A673 (cell line): ENCODE results near the gene MAMSTR. TPM values are rescaled to one million over a fixed set of nuclear protein-coding genes. Genes with fewer than 3 reads are reported as not detected.

Experiments
- BruUV-seq: library from RNA; stranded (reverse); fragments of 400-500 nt; replicated peaks from 2 replicates; lab custom pipeline; 2021; lab: Mats Ljungman, UMichigan
- CTCF ChIA-PET: fragments of 300-600 bp; sonication (Branson Sonifier 250); formaldehyde crosslinking; loops from one replicate; lab custom pipeline; 2022; ENCODE audit warnings: antibody characterized with exemption; lab: Charles Lee
- POLR2A ChIA-PET: fragments of 300-600 bp; sonication (Branson Sonifier 250); formaldehyde crosslinking; loops from one replicate; lab custom pipeline; 2022; ENCODE audit warnings: antibody characterized with exemption; ENCODE audit not compliant: low non-redundant PET; lab: Charles Lee
- DNase-seq: peaks from one replicate; pipeline ENCODE4 v3.0.0-alpha.2; 2015; ENCODE audit warnings: low spot score
- H3K27ac ChIP-seq: fragments of 200-600 bp; sonication (generic); 2 replicates; pipeline ENCODE4 v1.5.1; 2016; ENCODE audit warnings: mixed run types, low read depth, mild to moderate bottlenecking, mixed read lengths, antibody characterized with exemption, low read length; ENCODE audit not compliant: poor library complexity, severe bottlenecking
- H3K27me3 ChIP-seq: fragments of 200-600 bp; sonication (generic); replicated peaks from 2 replicates; pipeline ENCODE4 v1.6.1; 2017; ENCODE audit warnings: mixed run types, low read depth, mild to moderate bottlenecking, mixed read lengths, antibody characterized with exemption, low read length; ENCODE audit not compliant: insufficient read depth, poor library complexity
- H3K36me3 ChIP-seq: fragments of 200-600 bp; sonication (generic); 2 replicates; pipeline ENCODE4 v1.6.1; 2016; ENCODE audit warnings: mixed run types, mild to moderate bottlenecking, mixed read lengths, antibody characterized with exemption, low read length; ENCODE audit not compliant: insufficient read depth, poor library complexity, severe bottlenecking
- H3K4me1 ChIP-seq: fragments of 200-600 bp; sonication (generic); 2 replicates; pipeline ENCODE4 v1.6.1; 2017; ENCODE audit warnings: mixed run types, mild to moderate bottlenecking, mixed read lengths, antibody characterized with exemption, low read length; ENCODE audit not compliant: insufficient read depth, poor library complexity, severe bottlenecking
- H3K4me3 ChIP-seq: fragments of 200-600 bp; sonication (generic); 2 replicates; pipeline ENCODE4 v1.5.1; 2016; ENCODE audit warnings: low read depth, mixed run types, mild to moderate bottlenecking, mixed read lengths, low read length; ENCODE audit not compliant: poor library complexity, severe bottlenecking
- H3K9me3 ChIP-seq: fragments of 200-600 bp; sonication (generic); 2 replicates; pipeline ENCODE4 v1.6.1; 2016; ENCODE audit warnings: mixed run types, low read depth, mild to moderate bottlenecking, mixed read lengths, antibody characterized with exemption, low read length; ENCODE audit not compliant: poor library complexity, severe bottlenecking
- EZH2 ChIP-seq: fragments of 200-600 bp; sonication (generic); IDR thresholded peaks from 2 replicates; pipeline ENCODE4 v1.6.1; 2017; ENCODE audit warnings: borderline replicate concordance, low read depth, mild to moderate bottlenecking, mixed read lengths, antibody characterized with exemption, low read length; ENCODE audit not compliant: poor library complexity, severe bottlenecking
- intact Hi-C: fragments of 100-400 bp; cut with micrococcal nuclease; formaldehyde crosslinking; loops from one replicate; pipeline ENCODE4 v1.10.0; 2022; ENCODE audit not compliant: unreplicated experiment
- total RNA-seq: library from RNA; stranded (reverse); gene quantifications from 2 replicates; pipeline ENCODE4 v1.2.3, GENCODE V29; 2021
- TF ChIP-seq, protein P1 (sequence below): fragments of 300-800, 200-600 bp; sonication (generic); conservative IDR thresholded peaks from 2 replicates; pipeline ENCODE4 v1.5.1; 2017; ENCODE audit warnings: low read depth, mild to moderate bottlenecking, antibody characterized with exemption, low read length, moderate library complexity, mixed read lengths

MAMSTR gene
- total RNA-seq, 1 experiment from 2014 or later = 4.7 TPM

DNA sequence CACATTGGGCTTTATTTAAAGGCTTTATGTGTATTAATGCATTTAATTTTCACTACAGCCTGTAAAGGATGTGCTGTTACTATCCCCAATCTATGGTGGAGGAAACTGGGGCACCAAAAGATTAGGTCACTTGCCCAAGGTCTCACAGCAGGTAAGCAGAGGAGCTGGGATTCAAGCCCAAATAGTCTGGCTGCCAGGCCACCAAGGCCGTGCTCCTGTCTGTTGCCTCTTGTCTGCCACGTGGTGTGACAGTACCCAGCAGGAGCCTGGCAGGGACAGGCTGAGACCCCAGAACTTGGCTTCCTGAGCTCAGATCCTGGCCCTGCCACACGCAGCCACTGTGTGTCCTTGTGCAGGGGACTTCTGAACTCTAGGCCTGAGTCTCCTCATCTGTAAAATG, 51.2 kb downstream of the MAMSTR start:
- no TSS peak for BruUV-seq
- POLR2A ChIA-PET = no interaction called here
- no peaks in the 10 kb centered on the region for H3K4me1 ChIP-seq
- DNase-seq = no peak
- no peak for TF ChIP-seq EZH2
- TF ChIP-seq, protein P1, sequence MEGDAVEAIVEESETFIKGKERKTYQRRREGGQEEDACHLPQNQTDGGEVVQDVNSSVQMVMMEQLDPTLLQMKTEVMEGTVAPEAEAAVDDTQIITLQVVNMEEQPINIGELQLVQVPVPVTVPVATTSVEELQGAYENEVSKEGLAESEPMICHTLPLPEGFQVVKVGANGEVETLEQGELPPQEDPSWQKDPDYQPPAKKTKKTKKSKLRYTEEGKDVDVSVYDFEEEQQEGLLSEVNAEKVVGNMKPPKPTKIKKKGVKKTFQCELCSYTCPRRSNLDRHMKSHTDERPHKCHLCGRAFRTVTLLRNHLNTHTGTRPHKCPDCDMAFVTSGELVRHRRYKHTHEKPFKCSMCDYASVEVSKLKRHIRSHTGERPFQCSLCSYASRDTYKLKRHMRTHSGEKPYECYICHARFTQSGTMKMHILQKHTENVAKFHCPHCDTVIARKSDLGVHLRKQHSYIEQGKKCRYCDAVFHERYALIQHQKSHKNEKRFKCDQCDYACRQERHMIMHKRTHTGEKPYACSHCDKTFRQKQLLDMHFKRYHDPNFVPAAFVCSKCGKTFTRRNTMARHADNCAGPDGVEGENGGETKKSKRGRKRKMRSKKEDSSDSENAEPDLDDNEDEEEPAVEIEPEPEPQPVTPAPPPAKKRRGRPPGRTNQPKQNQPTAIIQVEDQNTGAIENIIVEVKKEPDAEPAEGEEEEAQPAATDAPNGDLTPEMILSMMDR = no peak
- CTCF ChIA-PET = no interaction called here
- no peak overlapping the region for H3K27ac ChIP-seq
- H3K27me3 ChIP-seq = no peaks in the 10 kb centered on the region
- no peaks in the 10 kb centered on the region for H3K36me3 ChIP-seq
- H3K4me3 ChIP-seq = no peak overlapping the region
- H3K9me3 ChIP-seq = no peaks in the 10 kb centered on the region
- intact Hi-C loops = no loop called here

DNA sequence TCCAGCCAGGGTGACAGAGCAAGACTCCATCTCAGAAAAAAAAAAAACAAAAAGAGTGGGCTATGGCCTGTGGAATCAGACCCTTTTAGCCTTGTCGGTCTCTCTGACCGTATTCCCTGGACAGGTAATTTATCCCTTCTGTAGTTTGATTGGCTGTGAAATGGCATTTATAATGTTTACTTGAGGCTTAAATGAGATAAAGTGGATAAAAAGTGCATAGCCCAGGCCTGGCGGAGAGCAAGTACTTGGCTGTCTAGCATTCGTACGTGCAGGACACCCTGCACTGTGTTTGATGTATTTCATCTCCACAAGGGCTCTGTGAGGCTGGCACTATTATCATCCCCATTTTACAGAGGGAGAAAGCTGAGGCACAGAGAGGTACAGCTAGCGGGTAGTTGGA, 53.7 kb downstream of the MAMSTR start:
- intact Hi-C loops = no loop called here
- DNase-seq = no peak
- CTCF ChIA-PET = no interaction called here
- Histone ChIP-seq H3K4me1 (no peaks in the 10 kb centered on the region), H3K27me3 (no peaks in the 10 kb centered on the region), H3K27ac (no peak overlapping the region), H3K36me3 (no peaks in the 10 kb centered on the region), H3K4me3 (no peak overlapping the region), H3K9me3 (no peaks in the 10 kb centered on the region)
- BruUV-seq = no TSS peak
- POLR2A ChIA-PET = no interaction called here
- TF ChIP-seq, protein P1 = no peak
- no peak for TF ChIP-seq EZH2

DNA sequence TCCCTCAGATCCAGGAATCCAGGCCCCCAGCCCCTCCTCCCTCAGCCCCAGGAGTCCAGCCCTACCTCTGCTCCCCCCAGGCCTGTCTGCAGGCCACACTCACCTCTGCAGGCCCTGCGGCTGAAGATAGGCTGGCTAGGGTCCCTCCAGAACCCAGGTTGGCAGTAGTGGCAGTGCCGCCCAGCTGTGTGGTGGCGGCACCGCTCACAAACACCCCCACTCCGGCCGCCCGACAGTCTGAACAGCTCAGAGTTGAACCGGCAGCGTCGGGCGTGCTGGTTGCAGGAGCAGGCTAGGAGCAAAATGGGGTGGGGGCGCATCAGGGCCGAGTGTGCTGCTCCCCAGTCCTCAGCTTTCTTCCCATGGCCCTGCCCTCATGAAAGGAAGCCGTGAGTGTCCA, 55.0 kb downstream of the MAMSTR start:
- Histone ChIP-seq H3K9me3 (no peaks in the 10 kb centered on the region), H3K36me3 (no peaks in the 10 kb centered on the region), H3K4me3 (no peak overlapping the region), H3K27me3 (no peaks in the 10 kb centered on the region), H3K27ac (no peak overlapping the region), H3K4me1 (no peaks in the 10 kb centered on the region)
- no peak for DNase-seq
- ChIA-PET CTCF (interaction anchor here (0.6 to 0.7 kb wide), 2 partner anchors 176 to 906 kb away, joined by 3 to 4 read pairs; no protein-coding TSS in a partner anchor), POLR2A (no interaction called here)
- intact Hi-C loops = no loop called here
- BruUV-seq = no TSS peak
- no peak for TF ChIP-seq EZH2
- TF ChIP-seq, protein P1 = no peak
